Chondrocyte (in vitro differentiated cells): ENCODE measurements around the gene LLGL2. TPM values are rescaled to one million over a fixed set of nuclear protein-coding genes. Genes with fewer than 3 reads are reported as not detected.

Experiments used
- DNase-seq: peaks from one replicate; pipeline ENCODE4 v3.0.0; 2021; ENCODE audit warnings: mixed read lengths, low spot score
- H3K27ac Mint-ChIP-seq: one replicate; pipeline ENCODE4 v1.8.0; 2021; ENCODE audit warnings: mild to moderate bottlenecking, moderate library complexity, mixed read lengths; ENCODE audit not compliant: unreplicated experiment
- H3K27me3 Mint-ChIP-seq: 2 replicates; pipeline ENCODE4 v1.8.0; 2021; ENCODE audit warnings: low read depth, mixed read lengths
- H3K36me3 Mint-ChIP-seq: 2 replicates; pipeline ENCODE4 v1.8.0; 2021; ENCODE audit warnings: low read depth, mixed read lengths
- H3K4me1 Mint-ChIP-seq: 2 replicates; pipeline ENCODE4 v1.8.0; 2021; ENCODE audit warnings: low read depth, mild to moderate bottlenecking, mixed read lengths
- H3K4me3 Mint-ChIP-seq: one replicate; pipeline ENCODE4 v1.8.0; 2021; ENCODE audit warnings: mild to moderate bottlenecking, moderate library complexity, mixed read lengths; ENCODE audit not compliant: unreplicated experiment
- H3K9me3 Mint-ChIP-seq: 2 replicates; pipeline ENCODE4 v1.8.0; 2021; ENCODE audit warnings: low read depth, mixed read lengths
- total RNA-seq: library from RNA; stranded (reverse); gene quantifications from 3 replicates; pipeline ENCODE4 v1.2.1, GENCODE V29; 2021
- TF ChIP-seq, protein P1 (sequence below): fragments of 200-600 bp; sonication (generic); IDR thresholded peaks from 2 replicates; pipeline ENCODE4 v1.5.0; 2021; ENCODE audit warnings: antibody characterized with exemption, mild to moderate bottlenecking, moderate library complexity

LLGL2 gene
- total RNA-seq, 1 donor from 2014 or later, result 1.8 TPM

GRCh38 chr17:75551266-75551665 is 25.8 kb downstream of the LLGL2 start:
- no peak overlapping the region for H3K27ac Mint-ChIP-seq
- no peak for DNase-seq

DNA sequence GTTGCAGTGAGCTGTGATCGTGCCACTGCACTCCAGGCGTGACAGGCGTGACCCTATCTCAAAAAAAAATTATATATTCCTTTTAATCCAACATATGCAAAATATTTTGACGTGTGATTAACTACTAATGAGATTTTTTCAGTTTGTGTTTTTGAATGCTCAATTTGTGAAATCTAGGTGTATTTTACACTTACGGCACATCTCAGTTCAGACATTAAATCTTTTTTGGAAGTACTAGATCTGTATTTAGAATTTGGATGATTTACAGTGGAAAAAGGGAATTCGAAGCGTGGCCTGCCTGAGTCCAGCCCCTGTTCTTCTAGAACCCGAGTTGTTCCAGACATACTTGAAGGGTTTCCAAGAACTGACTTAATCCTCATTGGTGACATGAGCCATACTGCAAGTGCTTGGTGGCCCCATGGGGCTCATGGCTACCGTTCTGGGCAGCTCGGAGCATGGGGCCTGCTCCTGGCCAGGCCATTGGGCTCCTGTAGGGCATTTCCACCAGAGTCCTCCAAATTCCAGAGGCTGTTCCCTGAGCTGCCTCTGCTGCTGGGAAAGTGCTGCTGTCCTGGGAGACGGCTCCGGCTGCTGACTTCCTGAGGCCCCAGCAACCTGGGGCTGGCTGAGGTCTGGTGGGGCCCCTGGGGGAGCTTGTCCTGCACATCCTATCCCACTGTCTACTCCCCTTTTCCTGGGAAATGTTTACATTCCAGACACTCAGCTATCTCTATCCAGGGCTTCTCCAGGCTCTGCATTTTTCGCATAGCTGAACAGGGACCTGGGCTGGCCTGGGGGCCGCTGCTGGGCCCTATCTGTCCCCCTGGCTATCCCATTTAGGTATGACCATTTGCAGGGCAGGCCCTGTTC is 27.2 kb downstream of the LLGL2 start:
- H3K27me3 Mint-ChIP-seq, result no peaks in the 10 kb centered on the region
- peaks cover 13% of the 10 kb centered on the region for H3K4me1 Mint-ChIP-seq
- H3K9me3 Mint-ChIP-seq, result no peaks in the 10 kb centered on the region
- peak overlapping the region; percentile 3 for H3K27ac Mint-ChIP-seq
- TF ChIP-seq, protein P1, sequence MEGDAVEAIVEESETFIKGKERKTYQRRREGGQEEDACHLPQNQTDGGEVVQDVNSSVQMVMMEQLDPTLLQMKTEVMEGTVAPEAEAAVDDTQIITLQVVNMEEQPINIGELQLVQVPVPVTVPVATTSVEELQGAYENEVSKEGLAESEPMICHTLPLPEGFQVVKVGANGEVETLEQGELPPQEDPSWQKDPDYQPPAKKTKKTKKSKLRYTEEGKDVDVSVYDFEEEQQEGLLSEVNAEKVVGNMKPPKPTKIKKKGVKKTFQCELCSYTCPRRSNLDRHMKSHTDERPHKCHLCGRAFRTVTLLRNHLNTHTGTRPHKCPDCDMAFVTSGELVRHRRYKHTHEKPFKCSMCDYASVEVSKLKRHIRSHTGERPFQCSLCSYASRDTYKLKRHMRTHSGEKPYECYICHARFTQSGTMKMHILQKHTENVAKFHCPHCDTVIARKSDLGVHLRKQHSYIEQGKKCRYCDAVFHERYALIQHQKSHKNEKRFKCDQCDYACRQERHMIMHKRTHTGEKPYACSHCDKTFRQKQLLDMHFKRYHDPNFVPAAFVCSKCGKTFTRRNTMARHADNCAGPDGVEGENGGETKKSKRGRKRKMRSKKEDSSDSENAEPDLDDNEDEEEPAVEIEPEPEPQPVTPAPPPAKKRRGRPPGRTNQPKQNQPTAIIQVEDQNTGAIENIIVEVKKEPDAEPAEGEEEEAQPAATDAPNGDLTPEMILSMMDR, result no peak
- DNase-seq, result no peak
- H3K4me3 Mint-ChIP-seq, result no peak overlapping the region
- H3K36me3 Mint-ChIP-seq, result no peaks in the 10 kb centered on the region

More at GRCh38 chr17:75551266-75551665, 25.8 kb downstream of the LLGL2 start:
- Mint-ChIP-seq H3K9me3 (no peaks in the 10 kb centered on the region), H3K4me1 (peaks cover 13% of the 10 kb centered on the region), H3K36me3 (no peaks in the 10 kb centered on the region), H3K27me3 (peaks cover 1% of the 10 kb centered on the region), H3K4me3 (no peak overlapping the region)
- TF ChIP-seq, protein P1, result no peak

- Mint-ChIP-seq H3K27me3 (no peaks in the 10 kb centered on the region), H3K9me3 (no peaks in the 10 kb centered on the region), H3K4me3 (no peak overlapping the region), H3K27ac (no peak overlapping the region), H3K36me3 (no peaks in the 10 kb centered on the region), H3K4me1 (peaks cover 13% of the 10 kb centered on the region)
- DNase-seq, result no peak
- TF ChIP-seq, protein P1, result no peak
These were observed 28.0 kb downstream of the LLGL2 start for GRCh38 chr17:75553295-75554110.

DNA sequence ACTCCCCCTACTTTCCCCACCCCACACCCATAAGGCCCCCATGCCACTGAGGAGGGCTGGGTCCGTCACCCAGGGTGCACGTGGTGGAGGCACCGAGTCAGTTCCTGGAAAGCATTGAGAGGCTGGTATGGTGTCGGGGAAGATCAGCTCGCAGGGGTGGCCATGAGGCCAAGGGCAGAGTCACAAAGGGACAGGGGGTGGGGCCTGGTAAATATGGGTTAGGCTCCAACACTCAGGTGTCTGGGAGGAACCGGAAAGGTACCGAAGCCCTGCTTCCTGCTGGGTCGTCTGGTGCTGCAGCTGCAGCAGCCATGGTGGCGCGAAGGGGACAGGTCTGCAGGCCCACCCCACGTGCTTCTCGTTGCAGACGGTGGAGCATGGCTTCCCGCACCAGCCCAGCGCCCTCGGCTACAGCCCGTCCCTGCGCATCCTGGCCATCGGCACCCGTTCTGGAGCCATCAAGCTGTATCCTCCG is 30.2 kb downstream of the LLGL2 start:
- no peak for DNase-seq
- Mint-ChIP-seq H3K27me3 (no peaks in the 10 kb centered on the region), H3K4me3 (no peak overlapping the region), H3K27ac (no peak overlapping the region), H3K36me3 (no peaks in the 10 kb centered on the region), H3K9me3 (no peaks in the 10 kb centered on the region), H3K4me1 (peaks cover 13% of the 10 kb centered on the region)
- TF ChIP-seq, protein P1, result no peak
